ENCODE measurements around the gene SAMD10. TPM values are rescaled to one million over a fixed set of nuclear protein-coding genes. Genes with fewer than 3 reads are reported as not detected.

SAMD10 gene
- total and polyA plus RNA-seq, 2 of the 8 experiments (the other 6 are each of a cell fraction or from before 2014, with no cell fraction given): 3.0 to 5.2 TPM

DNA sequence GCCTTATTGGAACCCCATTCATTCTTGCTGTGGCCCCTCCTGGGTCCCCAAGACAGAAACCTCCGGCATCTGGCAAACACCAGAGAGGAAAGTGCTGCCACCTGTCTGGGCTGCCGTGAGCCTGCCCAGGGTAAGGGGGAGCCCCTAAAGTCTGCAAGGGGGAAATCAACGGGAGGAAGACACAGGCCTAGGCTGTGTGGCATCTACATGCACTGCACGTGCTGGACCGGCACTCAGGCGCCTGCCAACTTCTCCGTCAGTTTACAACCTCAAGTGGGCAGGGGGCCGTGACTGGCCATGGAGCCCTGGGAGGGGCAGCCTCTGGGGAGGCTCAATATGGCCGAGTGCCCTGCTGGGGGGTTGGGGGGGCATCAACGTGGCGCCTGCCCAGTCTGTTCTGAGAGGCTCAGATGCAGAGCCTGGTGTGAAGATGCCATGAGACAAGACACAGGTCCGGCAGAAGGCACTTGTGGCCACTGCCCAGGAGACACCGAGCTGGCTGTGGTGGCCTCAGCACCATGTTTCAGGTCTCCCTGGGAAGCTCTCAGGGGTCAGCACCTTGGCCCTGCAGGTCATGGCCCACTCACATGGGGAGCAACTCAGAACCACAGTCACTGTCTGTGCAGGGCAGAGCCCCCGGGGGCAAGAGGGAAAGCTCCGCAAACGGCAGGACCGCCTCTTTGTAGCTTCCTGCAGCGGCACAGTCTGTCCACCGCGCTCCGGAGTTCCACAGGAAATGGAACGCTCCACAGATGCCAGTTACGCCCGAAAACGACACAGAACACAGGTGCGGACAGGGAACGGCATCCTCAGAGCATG lies 31.6 kb downstream of the SAMD10 start:
- 88% methylated on average over 25 of the region's 27 CpGs; no CpG with 5 or more reads in 1 of the 2 experiments for WGBS, 2 experiments (ENCODE audit: extremely low coverage in 1 of 2, insufficient coverage in 1 of 2, insufficient read length in 1 of 2, insufficient replicate concordance in 2 of 2, low coverage in 1 of 2, low lambda C conversion rate in 2 of 2, missing lambda C conversion rate in 1 of 2)
- no peak for TF ChIP-seq EGR1 (IDR thresholded peaks at IDR 0.05; ENCODE audit: borderline replicate concordance, low read depth, low read length)
- TF ChIP-seq, protein P1, sequence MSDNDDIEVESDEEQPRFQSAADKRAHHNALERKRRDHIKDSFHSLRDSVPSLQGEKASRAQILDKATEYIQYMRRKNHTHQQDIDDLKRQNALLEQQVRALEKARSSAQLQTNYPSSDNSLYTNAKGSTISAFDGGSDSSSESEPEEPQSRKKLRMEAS (IDR thresholded peaks at IDR 0.05): no peak
- TF ChIP-seq CTCF (IDR thresholded peaks at IDR 0.05; ENCODE audit: control extremely low read depth in 1 of 3, insufficient read depth in 1 of 3, low read depth in 1 of 3, low read length in 3 of 3): no peak
- no peak for TF ChIP-seq EZH2 (IDR thresholded peaks at IDR 0.05; ENCODE audit: low read depth, low read length, severe bottlenecking)
- no peak for TF ChIP-seq PHF8 (conservative IDR thresholded peaks at IDR 0.05; ENCODE audit: low read depth, low read length)
- TF ChIP-seq SUZ12 (IDR thresholded peaks at IDR 0.05; ENCODE audit: low read length): no peak
- TF ChIP-seq CHD2 (IDR thresholded peaks at IDR 0.05; ENCODE audit: low read length): no peak
- no peak for TF ChIP-seq FOSL1 (IDR thresholded peaks at IDR 0.05; ENCODE audit: insufficient read depth, low read depth, low read length)

More for the DNA sequence above, 31.6 kb downstream of the SAMD10 start:
- Histone ChIP-seq H3K4ac (replicated peaks; ENCODE audit: insufficient read length, low read depth, low read length) (no peak overlapping the region), H3K4me2 (ENCODE audit: insufficient read depth in 1 of 2, low read depth in 2 of 2, low read length in 2 of 2) (no peak overlapping the region; a peak in 1 of 4 replicates), H2AK5ac (ENCODE audit: low read depth, low read length) (no peak overlapping the region), H2BK20ac (ENCODE audit: low read length) (no peak overlapping the region), H3K23ac (ENCODE audit: insufficient read length) (no peak overlapping the region), H4K20me1 (replicated peaks in 1 of 2; ENCODE audit: control insufficient read depth in 1 of 2, insufficient read depth in 2 of 2, low read length in 2 of 2) (peaks cover 31 to 48% of the 10 kb centered on the region in 2 experiments), H4K5ac (ENCODE audit: insufficient read length, low read depth, low read length) (no peak overlapping the region), H3K36me3 (ENCODE audit: control insufficient read depth in 2 of 4, insufficient read depth in 4 of 4, low read length in 3 of 4) (peaks cover 3 to 21% (median 13%) of the 10 kb centered on the region in 4 experiments; a peak in 5 of 8 replicates), H3K27ac (ENCODE audit: low read depth, low read length) (no peak overlapping the region), H3K4me3 (ENCODE audit: extremely low read depth in 1 of 4, insufficient read depth in 2 of 4, low read depth in 3 of 4, low read length in 4 of 4) (no peak overlapping the region), H3K4me1 (replicated peaks in 1 of 4; ENCODE audit: control insufficient read depth in 3 of 4, insufficient read depth in 4 of 4, low read length in 3 of 4) (peaks cover 0 to 25% (median 18%) of the 10 kb centered on the region in 4 experiments; a peak in 6 of 7 replicates), H4K8ac (ENCODE audit: extremely low read depth, insufficient read depth, low read length) (peak overlapping the region; percentile 57; the same call in 1 of the 2 replicates), H3K9me3 (ENCODE audit: insufficient read depth in 2 of 2, low read depth in 1 of 2, low read length in 1 of 2) (no peaks in the 10 kb centered on the region), H3K79me2 (ENCODE audit: control insufficient read depth in 1 of 2, insufficient read depth in 2 of 2, low read length in 2 of 2) (peaks cover 4 to 62% of the 10 kb centered on the region in 2 experiments; a peak in 3 of 4 replicates), H2BK120ac (replicated peaks; ENCODE audit: low read depth, low read length) (no peak overlapping the region), H3K27me3 (replicated peaks in 1 of 4; ENCODE audit: control insufficient read depth in 3 of 4, extremely low read depth in 1 of 4, insufficient read depth in 3 of 4, low read length in 3 of 4) (no peaks in the 10 kb centered on the region), H2BK15ac (ENCODE audit: low read length) (no peak overlapping the region), H3K18ac (ENCODE audit: extremely low read depth, low read length) (no peak overlapping the region), H4K91ac (replicated peaks; ENCODE audit: insufficient read length, low read length) (no peak overlapping the region), H3K56ac (replicated peaks; ENCODE audit: insufficient read length, low read depth, low read length) (no peak overlapping the region), H3K79me1 (ENCODE audit: low read depth, low read length) (peaks cover 27% of the 10 kb centered on the region), H3K23me2 (ENCODE audit: low read depth, low read length) (no peaks in the 10 kb centered on the region), H2AFZ (ENCODE audit: low read length) (no peak overlapping the region), H3K14ac (ENCODE audit: insufficient read length) (no peak overlapping the region), H3K9ac (replicated peaks in 1 of 4; ENCODE audit: extremely low read depth in 1 of 4, low read depth in 3 of 4, low read length in 3 of 4) (no peak overlapping the region), H2BK12ac (ENCODE audit: low read depth, low read length) (no peak overlapping the region), H2BK5ac (ENCODE audit: low read depth, low read length) (no peak overlapping the region)
- ChIA-PET POLR2A (ENCODE audit: partially characterized antibody) (interaction anchor here (1.0 kb wide), 1 partner anchor 419 kb away, joined by 3 read pairs; no protein-coding TSS in a partner anchor), CTCF (ENCODE audit: partially characterized antibody) (no interaction called here)
- FAIRE-seq: no peak
- DNase-seq (ENCODE audit: low read depth in 1 of 2, low spot score in 2 of 2): no peak

Data from H1 (cell line).